PC-9 (cell line): Measurements from ENCODE around the gene SLC46A1. TPM values are rescaled to one million over a fixed set of nuclear protein-coding genes. Genes with fewer than 3 reads are reported as not detected.

Experiments
- BruUV-seq: library from RNA; stranded (reverse); fragments of 400-500 nt; replicated peaks from 2 replicates; lab custom pipeline; 2021; lab: Mats Ljungman, UMichigan
- CTCF ChIA-PET: fragments of 300-600 bp; sonication (Branson Sonifier 250); formaldehyde crosslinking; loops from one replicate; lab custom pipeline; 2022; ENCODE audit warnings: antibody characterized with exemption; lab: Charles Lee
- POLR2A ChIA-PET: fragments of 300-600 bp; sonication (Branson Sonifier 250); formaldehyde crosslinking; loops from one replicate; lab custom pipeline; 2022; ENCODE audit warnings: antibody characterized with exemption; ENCODE audit not compliant: unreplicated experiment; lab: Charles Lee
- DNase-seq, 2 experiments: peaks; one replicate each; pipeline versions ENCODE4 v3.0.0 to v3.0.0-alpha.2; 2015 to 2022; ENCODE audit warnings: mixed read lengths in 1 of 2
- H2AFZ ChIP-seq: fragments of 200-600 bp; sonication (generic); 2 replicates; pipeline ENCODE4 v1.8.1; 2017; ENCODE audit warnings: antibody characterized with exemption
- H3F3A ChIP-seq: fragments of 200-600 bp; sonication (generic); 2 replicates; pipeline ENCODE4 v1.8.1; 2017; ENCODE audit warnings: antibody characterized with exemption, mild to moderate bottlenecking, low read depth; ENCODE audit not compliant: insufficient read depth
- H3K27ac ChIP-seq: fragments of 200-600 bp; sonication (generic); 2 replicates; pipeline ENCODE4 v1.6.1; 2016; ENCODE audit warnings: mixed run types
- H3K27me3 ChIP-seq: fragments of 200-600 bp; sonication (generic); 2 replicates; pipeline ENCODE4 v1.6.1; 2016; ENCODE audit warnings: low read depth, mixed run types; ENCODE audit not compliant: insufficient read depth
- H3K36me3 ChIP-seq: fragments of 200-600 bp; sonication (generic); 2 replicates; pipeline ENCODE4 v1.6.1; 2016; ENCODE audit warnings: low read depth, mixed run types
- H3K4me1 ChIP-seq: fragments of 200-600 bp; sonication (generic); replicated peaks from 2 replicates; pipeline ENCODE4 v1.6.1; 2016; ENCODE audit warnings: mixed run types; ENCODE audit not compliant: insufficient read depth
- H3K4me2 ChIP-seq: fragments of 200-600 bp; sonication (generic); 2 replicates; pipeline ENCODE4 v1.6.1; 2017; ENCODE audit warnings: mixed run types
- H3K4me3 ChIP-seq: fragments of 200-600 bp; sonication (generic); 2 replicates; pipeline ENCODE4 v1.6.1; 2016; ENCODE audit warnings: mixed run types
- H3K79me2 ChIP-seq: fragments of 200-600 bp; sonication (generic); 2 replicates; pipeline ENCODE4 v1.6.1; 2017; ENCODE audit warnings: low read depth, mixed run types
- H3K9me2 ChIP-seq: fragments of 200-600 bp; sonication (generic); 2 replicates; pipeline ENCODE4 v1.8.1; 2017; ENCODE audit warnings: mild to moderate bottlenecking; ENCODE audit not compliant: insufficient read depth
- H3K9me3 ChIP-seq: fragments of 200-600 bp; sonication (generic); 2 replicates; pipeline ENCODE4 v1.8.1; 2016; ENCODE audit warnings: low read depth; ENCODE audit not compliant: insufficient read depth
- H4K20me1 ChIP-seq: fragments of 200-600 bp; sonication (generic); 2 replicates; pipeline ENCODE4 v1.8.1; 2017; ENCODE audit not compliant: insufficient read depth
- EZH2 ChIP-seq: fragments of 200-600 bp; sonication (generic); IDR thresholded peaks from 2 replicates; pipeline ENCODE4 v1.8.0; 2017; ENCODE audit warnings: antibody characterized with exemption, low read depth
- intact Hi-C: fragments of 100-400 bp; cut with micrococcal nuclease; formaldehyde crosslinking; loops from one replicate; pipeline ENCODE4 v1.10.0; 2022; ENCODE audit not compliant: unreplicated experiment
- total RNA-seq: library from RNA; stranded (reverse); gene quantifications from 2 replicates; pipeline ENCODE4 v1.2.3, GENCODE V29; 2021
- TF ChIP-seq, protein P1 (sequence below): fragments of 200-600 bp; sonication (generic); conservative IDR thresholded peaks from 2 replicates; pipeline ENCODE4 v1.6.1; 2017; ENCODE audit warnings: mixed run types, antibody characterized with exemption, mild to moderate bottlenecking, moderate library complexity

SLC46A1 gene
- total RNA-seq, 1 experiment from 2014 or later = 14.9 TPM

DNA sequence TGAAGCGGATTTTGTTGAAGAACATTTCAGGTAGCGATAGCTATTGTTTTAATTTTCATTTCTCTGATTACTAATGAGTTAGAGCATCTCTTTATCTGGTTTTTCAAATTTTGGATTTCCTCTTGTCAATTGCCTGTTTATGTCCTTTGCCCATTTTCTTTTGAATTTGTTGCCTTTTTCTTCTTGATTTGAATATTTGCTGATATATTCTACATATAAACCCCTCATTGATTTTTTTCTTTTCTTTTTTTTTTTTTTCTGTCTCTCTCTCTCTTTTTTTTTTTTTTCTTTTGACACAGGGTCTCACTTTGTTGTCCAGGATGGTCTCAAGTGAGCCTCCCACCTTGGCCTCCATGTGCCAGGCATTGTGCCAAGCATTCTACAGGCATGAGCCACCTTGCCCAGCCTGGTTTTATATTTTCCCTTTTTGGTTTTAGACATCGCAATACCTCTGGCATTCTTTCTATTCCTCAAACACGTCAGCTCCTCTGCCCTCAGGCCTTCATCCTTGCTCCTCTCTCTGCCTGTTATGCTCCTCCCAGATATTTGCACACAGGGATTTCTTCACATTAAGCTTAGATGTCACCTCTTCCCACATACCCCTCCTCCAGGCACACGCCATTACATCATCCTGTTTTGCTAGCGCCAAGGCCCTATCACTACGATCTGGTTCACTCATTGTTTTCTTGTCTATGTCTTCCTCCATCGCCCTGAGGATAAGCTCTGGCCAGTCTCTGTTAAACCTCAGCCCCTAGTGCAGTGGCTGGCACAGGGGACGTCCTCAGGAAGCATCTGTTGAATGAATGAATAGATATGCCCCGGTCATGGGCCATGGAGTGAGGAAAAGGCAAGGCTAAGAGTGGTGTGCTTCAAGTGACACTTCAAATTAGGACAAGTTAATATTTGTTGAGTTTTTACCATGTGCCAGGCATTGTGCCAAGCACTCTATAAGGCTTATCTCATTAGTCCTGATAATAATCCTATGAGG is 25.9 kb downstream of the SLC46A1 start:
- no peaks in the 10 kb centered on the region for H3K9me3 ChIP-seq
- no TSS peak for BruUV-seq
- intact Hi-C loops = loop anchor here (1.0 kb wide), 2 partner anchors 33 to 44 kb away; no protein-coding TSS in a partner anchor

GRCh38 chr17:28372945-28373274 is 33.1 kb downstream of the SLC46A1 start:
- intact Hi-C loops = loop anchor here (2.0 kb wide), 1 partner anchor 54 kb away; the partner anchor contains the start of gene TMEM97
- TF ChIP-seq, protein P1, sequence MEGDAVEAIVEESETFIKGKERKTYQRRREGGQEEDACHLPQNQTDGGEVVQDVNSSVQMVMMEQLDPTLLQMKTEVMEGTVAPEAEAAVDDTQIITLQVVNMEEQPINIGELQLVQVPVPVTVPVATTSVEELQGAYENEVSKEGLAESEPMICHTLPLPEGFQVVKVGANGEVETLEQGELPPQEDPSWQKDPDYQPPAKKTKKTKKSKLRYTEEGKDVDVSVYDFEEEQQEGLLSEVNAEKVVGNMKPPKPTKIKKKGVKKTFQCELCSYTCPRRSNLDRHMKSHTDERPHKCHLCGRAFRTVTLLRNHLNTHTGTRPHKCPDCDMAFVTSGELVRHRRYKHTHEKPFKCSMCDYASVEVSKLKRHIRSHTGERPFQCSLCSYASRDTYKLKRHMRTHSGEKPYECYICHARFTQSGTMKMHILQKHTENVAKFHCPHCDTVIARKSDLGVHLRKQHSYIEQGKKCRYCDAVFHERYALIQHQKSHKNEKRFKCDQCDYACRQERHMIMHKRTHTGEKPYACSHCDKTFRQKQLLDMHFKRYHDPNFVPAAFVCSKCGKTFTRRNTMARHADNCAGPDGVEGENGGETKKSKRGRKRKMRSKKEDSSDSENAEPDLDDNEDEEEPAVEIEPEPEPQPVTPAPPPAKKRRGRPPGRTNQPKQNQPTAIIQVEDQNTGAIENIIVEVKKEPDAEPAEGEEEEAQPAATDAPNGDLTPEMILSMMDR = no peak
- no peak for TF ChIP-seq EZH2
- no peak for DNase-seq
- H3K36me3 ChIP-seq = no peaks in the 10 kb centered on the region
- ChIA-PET CTCF (interaction anchor here (0.6 kb wide), 1 partner anchor 24 kb away, joined by 3 read pairs; no protein-coding TSS in a partner anchor), POLR2A (no interaction called here)
- peaks cover 15% of the 10 kb centered on the region; the same call in 1 of the 2 replicates for H3F3A ChIP-seq
- no peak overlapping the region for H2AFZ ChIP-seq
- H4K20me1 ChIP-seq = no peaks in the 10 kb centered on the region
- H3K4me2 ChIP-seq = no peak overlapping the region
- no peaks in the 10 kb centered on the region for H3K9me2 ChIP-seq
- no peak overlapping the region for H3K27ac ChIP-seq
- peaks cover 18% of the 10 kb centered on the region for H3K4me1 ChIP-seq
- no peaks in the 10 kb centered on the region for H3K9me3 ChIP-seq
- H3K4me3 ChIP-seq = no peak overlapping the region
- no peaks in the 10 kb centered on the region for H3K27me3 ChIP-seq
- no TSS peak for BruUV-seq
- no peaks in the 10 kb centered on the region for H3K79me2 ChIP-seq

More for the DNA sequence above, 25.9 kb downstream of the SLC46A1 start:
- ChIA-PET CTCF (interaction anchor here (0.5 to 0.8 kb wide), 3 partner anchors 45 to 575 kb away, joined by 3 to 6 read pairs (median 3); partner anchors contain the start of genes IFT20 and TNFAIP1), POLR2A (interaction anchor here (0.6 to 0.7 kb wide), 3 partner anchors 45 to 491 kb away, joined by 3 to 6 read pairs (median 4); partner anchors contain the start of genes IFT20 and TNFAIP1)
- no peak overlapping the region for H2AFZ ChIP-seq
- peak; percentile 80 to 97 for DNase-seq
- no peaks in the 10 kb centered on the region for H3K36me3 ChIP-seq
- no peaks in the 10 kb centered on the region for H3K9me2 ChIP-seq
- no peaks in the 10 kb centered on the region for H3K27me3 ChIP-seq
- H3K4me3 ChIP-seq = no peak overlapping the region
- peak overlapping the region; percentile 86 for H3K27ac ChIP-seq
- H3F3A ChIP-seq = peaks cover 28% of the 10 kb centered on the region
- H3K4me2 ChIP-seq = peak overlapping the region; percentile 66
- no peaks in the 10 kb centered on the region for H4K20me1 ChIP-seq
- peaks cover 26% of the 10 kb centered on the region for H3K4me1 ChIP-seq
- no peaks in the 10 kb centered on the region for H3K79me2 ChIP-seq
- no peak for TF ChIP-seq EZH2
- TF ChIP-seq, protein P1 = no peak

- CTCF ChIA-PET = no interaction called here
- Histone ChIP-seq H3K4me1 (peaks cover 18% of the 10 kb centered on the region), H3K4me3 (no peak overlapping the region), H3K27me3 (no peaks in the 10 kb centered on the region), H3K9me3 (no peaks in the 10 kb centered on the region), H3K9me2 (no peaks in the 10 kb centered on the region), H3K36me3 (no peaks in the 10 kb centered on the region), H3K4me2 (no peak overlapping the region), H3K27ac (no peak overlapping the region), H4K20me1 (no peaks in the 10 kb centered on the region), H3K79me2 (no peaks in the 10 kb centered on the region), H3F3A (peaks cover 15% of the 10 kb centered on the region; the same call in 1 of the 2 replicates), H2AFZ (no peak overlapping the region)
- POLR2A ChIA-PET = no interaction called here
- TF ChIP-seq EZH2 = no peak
- TF ChIP-seq, protein P1 = no peak
- BruUV-seq = no TSS peak
- DNase-seq = no peak
- intact Hi-C loops = loop anchor here (2.0 kb wide), 1 partner anchor 54 kb away; the partner anchor contains the start of gene TMEM97
Measured at GRCh38 chr17:28372203-28372944, 33.6 kb downstream of the SLC46A1 start.
